ENCODE data around the gene KCND3. TPM values are rescaled to one million over a fixed set of nuclear protein-coding genes. Genes with fewer than 3 reads are reported as not detected.

Gene KCND3
- total RNA-seq, 1 donor = 0.31 TPM

DNA sequence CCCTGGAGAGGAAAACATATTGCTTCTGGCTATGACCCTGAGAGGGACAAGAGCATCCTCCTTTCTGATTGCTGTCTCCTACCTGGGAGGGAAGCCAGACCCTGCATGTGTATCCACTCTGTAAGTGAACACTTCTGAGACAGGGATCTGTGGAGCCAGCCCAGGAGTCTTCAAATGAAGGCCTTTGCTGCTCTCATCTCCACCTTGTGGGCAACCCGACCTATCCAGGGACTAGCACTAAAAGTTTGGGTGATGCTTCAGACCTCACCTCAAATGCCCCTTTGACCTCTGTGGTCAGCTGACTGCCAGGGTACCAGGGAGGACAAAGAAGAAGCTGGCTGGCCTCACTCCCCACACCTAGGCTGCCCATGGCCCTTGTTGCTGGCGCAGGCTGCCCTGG, 64.7 kb downstream of the KCND3 start:
- H3K9me3 ChIP-seq (ENCODE audit: low read depth, low read length) = no peaks in the 10 kb centered on the region
- no peak overlapping the region for H3K4me3 ChIP-seq (ENCODE audit: low read length)
- no peaks in the 10 kb centered on the region for H3K4me1 ChIP-seq (ENCODE audit: insufficient read depth, low read length)
- H3K27me3 ChIP-seq (ENCODE audit: insufficient read depth, low read length) = no peaks in the 10 kb centered on the region

DNA sequence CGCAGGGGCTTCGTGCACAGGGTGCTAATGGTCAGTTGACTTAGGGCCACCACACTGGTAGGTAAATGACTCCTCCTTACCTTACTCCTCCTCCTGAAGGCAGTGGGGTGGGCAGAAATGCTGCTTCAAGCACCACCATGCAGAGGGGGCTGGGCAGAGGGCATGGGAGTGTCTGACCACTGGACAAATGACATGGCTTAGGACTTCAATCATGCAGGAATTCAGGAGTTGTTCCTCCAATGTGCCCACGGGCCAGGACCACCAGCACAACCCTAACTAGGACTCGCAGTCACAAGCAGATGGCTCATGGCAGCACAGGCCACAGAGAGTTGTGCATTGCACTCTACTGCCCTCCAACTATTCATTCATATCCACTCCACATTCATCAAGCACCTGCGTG, 65.7 kb downstream of the KCND3 start:
- H3K4me3 ChIP-seq (ENCODE audit: low read length) = no peak overlapping the region
- H3K27me3 ChIP-seq (ENCODE audit: insufficient read depth, low read length) = no peaks in the 10 kb centered on the region
- no peaks in the 10 kb centered on the region for H3K9me3 ChIP-seq (ENCODE audit: low read depth, low read length)
- no peaks in the 10 kb centered on the region for H3K4me1 ChIP-seq (ENCODE audit: insufficient read depth, low read length)

DNA sequence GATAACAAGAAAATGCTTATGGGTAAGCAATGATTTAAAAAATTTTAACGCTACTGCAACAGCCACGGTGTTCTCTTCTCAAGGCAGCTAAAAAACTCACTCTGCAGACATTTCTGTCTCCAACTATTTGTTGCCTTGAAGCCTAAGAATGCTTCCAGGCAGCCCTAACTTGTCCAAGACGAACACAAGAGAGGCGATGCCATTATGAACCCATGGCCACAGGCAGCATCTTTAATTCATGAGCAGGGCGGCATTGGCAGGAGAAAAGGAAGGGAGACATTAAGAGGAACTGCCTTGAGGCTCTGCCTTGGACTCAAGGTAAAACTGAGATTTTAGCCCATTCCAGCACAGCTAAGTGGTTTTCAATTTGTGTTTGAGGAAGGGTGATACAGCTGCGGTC, 67.5 kb downstream of the KCND3 start:
- Histone ChIP-seq H3K4me3 (ENCODE audit: low read length) (no peak overlapping the region), H3K9me3 (ENCODE audit: low read depth, low read length) (no peaks in the 10 kb centered on the region), H3K27me3 (ENCODE audit: insufficient read depth, low read length) (peaks cover 2% of the 10 kb centered on the region), H3K4me1 (ENCODE audit: insufficient read depth, low read length) (no peaks in the 10 kb centered on the region)

DNA sequence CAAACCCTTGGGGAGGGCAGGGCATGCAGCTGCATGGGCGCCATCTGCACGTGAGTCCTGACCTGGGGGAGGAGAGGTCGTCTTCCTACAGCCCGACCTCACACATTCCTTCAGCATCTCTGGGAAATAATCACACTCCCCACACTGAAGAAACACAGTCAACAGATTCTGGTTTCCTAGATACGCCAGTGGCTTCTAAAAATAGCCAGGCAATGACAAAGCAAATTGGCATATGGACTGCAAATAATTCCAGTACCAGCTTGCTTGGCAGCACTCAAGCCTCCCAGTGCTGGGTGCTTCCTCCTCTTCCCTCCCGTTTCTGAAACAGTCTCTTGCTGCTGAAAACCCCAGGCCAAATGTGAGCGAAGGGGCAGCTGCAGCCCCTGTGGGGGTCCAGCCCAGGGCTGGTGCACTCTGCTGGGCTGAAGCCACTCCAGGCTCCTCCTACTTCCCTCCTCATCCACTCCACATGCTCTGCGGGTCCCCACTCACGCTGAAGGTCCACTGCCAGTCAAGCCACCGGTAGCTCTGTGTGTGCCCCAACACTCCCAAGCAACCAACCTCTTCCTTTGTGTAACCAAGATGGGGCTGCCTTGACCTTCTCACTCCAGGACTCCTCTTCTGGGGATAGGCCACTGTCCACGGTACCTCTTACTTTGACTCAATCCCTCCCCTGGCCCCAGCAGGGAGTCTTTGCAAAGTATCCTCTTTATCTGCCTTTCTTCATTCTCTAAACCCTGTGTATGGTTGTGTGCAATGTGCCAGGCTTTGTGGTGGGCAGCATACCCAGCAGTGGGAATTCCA, 69.0 kb downstream of the KCND3 start:
- Histone ChIP-seq H3K27me3 (ENCODE audit: insufficient read depth, low read length) (peaks cover 2% of the 10 kb centered on the region), H3K4me1 (ENCODE audit: insufficient read depth, low read length) (no peaks in the 10 kb centered on the region), H3K9me3 (ENCODE audit: low read depth, low read length) (no peaks in the 10 kb centered on the region), H3K4me3 (ENCODE audit: low read length) (no peak overlapping the region)

- Histone ChIP-seq H3K27me3 (ENCODE audit: insufficient read depth, low read length) (peaks cover 8% of the 10 kb centered on the region), H3K9me3 (ENCODE audit: low read depth, low read length) (no peaks in the 10 kb centered on the region)
Observed at GRCh38 chr1:111911776-111912515, 77.5 kb downstream of the KCND3 start.

GRCh38 chr1:111911061-111911460, 78.4 kb downstream of the KCND3 start:
- Histone ChIP-seq H3K4me1 (ENCODE audit: insufficient read depth, low read length) (no peaks in the 10 kb centered on the region), H3K9me3 (ENCODE audit: low read depth, low read length) (no peaks in the 10 kb centered on the region), H3K27me3 (ENCODE audit: insufficient read depth, low read length) (peaks cover 8% of the 10 kb centered on the region), H3K4me3 (ENCODE audit: low read length) (no peak overlapping the region)

More at GRCh38 chr1:111911776-111912515, 77.5 kb downstream of the KCND3 start:
- Histone ChIP-seq H3K4me1 (ENCODE audit: insufficient read depth, low read length) (no peaks in the 10 kb centered on the region), H3K4me3 (ENCODE audit: low read length) (no peak overlapping the region)

- Histone ChIP-seq H3K9me3 (ENCODE audit: low read depth, low read length) (no peaks in the 10 kb centered on the region), H3K4me3 (ENCODE audit: low read length) (no peak overlapping the region), H3K4me1 (ENCODE audit: insufficient read depth, low read length) (no peaks in the 10 kb centered on the region), H3K27me3 (ENCODE audit: insufficient read depth, low read length) (peaks cover 8% of the 10 kb centered on the region)
Observed at GRCh38 chr1:111909030-111909429, 80.4 kb downstream of the KCND3 start.

DNA sequence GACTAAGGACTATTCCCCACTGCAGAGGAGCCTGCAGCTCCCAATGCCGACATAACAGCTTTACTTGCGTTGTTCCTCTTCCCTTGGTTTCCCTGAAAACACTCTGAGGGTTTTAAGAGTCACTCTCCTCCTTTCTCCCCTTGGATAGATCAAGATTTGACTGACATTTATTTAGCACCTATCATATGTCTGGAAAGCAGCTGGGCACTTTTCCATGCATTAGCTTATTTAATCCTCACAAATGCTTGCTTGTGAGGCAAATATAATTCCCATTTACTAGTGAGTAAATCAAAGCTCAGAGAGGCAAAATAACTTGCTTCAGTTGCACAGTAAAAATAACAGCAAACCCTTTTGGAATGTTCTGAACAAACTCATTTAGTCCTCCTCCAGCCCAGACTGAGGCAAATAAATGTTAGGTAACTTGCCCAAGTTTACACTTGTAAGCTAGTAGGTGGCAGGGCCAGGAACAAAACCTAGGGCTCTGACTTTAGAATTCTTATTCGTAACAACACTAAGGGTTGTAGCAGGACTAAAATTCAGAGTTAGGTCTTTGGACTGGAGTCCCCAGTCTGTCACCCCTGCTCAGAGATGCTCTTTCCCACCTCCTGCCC, 81.4 kb downstream of the KCND3 start:
- Histone ChIP-seq H3K4me3 (ENCODE audit: low read length) (no peak overlapping the region), H3K9me3 (ENCODE audit: low read depth, low read length) (no peaks in the 10 kb centered on the region), H3K27me3 (ENCODE audit: insufficient read depth, low read length) (peaks cover 8% of the 10 kb centered on the region), H3K4me1 (ENCODE audit: insufficient read depth, low read length) (no peaks in the 10 kb centered on the region)

GRCh38 chr1:111907321-111907720, 82.1 kb downstream of the KCND3 start:
- Histone ChIP-seq H3K27me3 (ENCODE audit: insufficient read depth, low read length) (peaks cover 8% of the 10 kb centered on the region), H3K4me1 (ENCODE audit: insufficient read depth, low read length) (no peaks in the 10 kb centered on the region), H3K4me3 (ENCODE audit: low read length) (no peak overlapping the region), H3K9me3 (ENCODE audit: low read depth, low read length) (no peaks in the 10 kb centered on the region)

- peaks cover 6% of the 10 kb centered on the region for H3K27me3 ChIP-seq (ENCODE audit: insufficient read depth, low read length)
- H3K9me3 ChIP-seq (ENCODE audit: low read depth, low read length) = no peaks in the 10 kb centered on the region
- no peaks in the 10 kb centered on the region for H3K4me1 ChIP-seq (ENCODE audit: insufficient read depth, low read length)
- no peak overlapping the region for H3K4me3 ChIP-seq (ENCODE audit: low read length)
Observed at GRCh38 chr1:111906816-111907215, 82.7 kb downstream of the KCND3 start.

DNA sequence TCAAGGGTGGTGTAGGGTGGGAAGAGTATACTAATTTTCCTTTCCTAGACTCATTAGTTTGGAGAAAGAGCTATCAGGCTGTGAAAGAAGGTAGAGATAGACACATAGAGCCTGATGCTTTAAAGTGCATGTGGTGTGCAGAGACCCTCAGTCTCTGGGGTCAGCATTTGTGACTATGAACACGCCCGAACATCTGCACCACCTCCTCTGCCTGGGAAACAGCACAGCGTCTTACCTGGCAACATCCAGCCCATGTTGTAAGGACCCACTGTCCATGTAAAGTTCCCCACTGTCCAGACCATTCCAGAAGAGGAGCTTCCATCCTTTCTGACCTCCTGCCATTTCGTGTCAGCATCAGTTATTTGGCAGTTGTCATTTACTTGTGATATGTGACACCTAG, 83.4 kb downstream of the KCND3 start:
- H3K4me1 ChIP-seq (ENCODE audit: insufficient read depth, low read length) = no peaks in the 10 kb centered on the region
- H3K9me3 ChIP-seq (ENCODE audit: low read depth, low read length) = no peaks in the 10 kb centered on the region
- peaks cover 6% of the 10 kb centered on the region for H3K27me3 ChIP-seq (ENCODE audit: insufficient read depth, low read length)
- H3K4me3 ChIP-seq (ENCODE audit: low read length) = no peak overlapping the region

GRCh38 chr1:111904478-111905218, 84.8 kb downstream of the KCND3 start:
- Histone ChIP-seq H3K9me3 (ENCODE audit: low read depth, low read length) (no peaks in the 10 kb centered on the region), H3K27me3 (ENCODE audit: insufficient read depth, low read length) (peaks cover 6% of the 10 kb centered on the region), H3K4me1 (ENCODE audit: insufficient read depth, low read length) (no peaks in the 10 kb centered on the region), H3K4me3 (ENCODE audit: low read length) (no peak overlapping the region)

DNA sequence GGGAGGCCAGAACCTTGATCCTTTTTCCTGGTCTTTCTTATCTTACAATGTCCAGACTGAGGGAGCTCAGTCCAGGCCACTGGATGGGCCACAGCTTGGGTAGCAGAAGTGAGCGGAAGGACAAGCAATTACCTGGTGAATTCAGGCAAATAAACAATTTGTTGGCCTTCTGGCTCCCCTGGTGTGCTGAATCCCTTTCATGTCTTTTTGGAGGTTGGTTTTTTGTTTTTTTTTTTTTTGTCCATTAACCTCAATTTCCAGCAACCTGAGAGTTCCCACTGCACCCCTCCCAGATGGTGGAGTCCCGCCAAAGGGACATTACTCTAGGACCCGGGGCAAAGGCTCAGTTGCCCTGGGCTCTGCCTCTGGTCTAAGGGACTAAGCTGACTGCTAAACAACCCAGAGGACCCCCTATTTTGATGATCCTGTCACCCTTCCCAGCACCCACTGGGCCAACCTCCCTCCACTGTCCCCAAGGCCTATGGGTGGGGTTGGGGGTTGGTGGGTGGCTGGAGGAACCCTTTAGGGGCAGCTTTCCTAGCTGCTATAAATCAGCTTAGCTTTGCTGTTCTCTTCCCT, 85.5 kb downstream of the KCND3 start:
- H3K27me3 ChIP-seq (ENCODE audit: insufficient read depth, low read length) = peaks cover 6% of the 10 kb centered on the region
- H3K4me1 ChIP-seq (ENCODE audit: insufficient read depth, low read length) = no peaks in the 10 kb centered on the region
- H3K9me3 ChIP-seq (ENCODE audit: low read depth, low read length) = no peaks in the 10 kb centered on the region
- no peak overlapping the region for H3K4me3 ChIP-seq (ENCODE audit: low read length)

GRCh38 chr1:111903148-111903870, 86.2 kb downstream of the KCND3 start:
- peaks cover 6% of the 10 kb centered on the region for H3K27me3 ChIP-seq (ENCODE audit: insufficient read depth, low read length)
- H3K9me3 ChIP-seq (ENCODE audit: low read depth, low read length) = no peaks in the 10 kb centered on the region
- H3K4me1 ChIP-seq (ENCODE audit: insufficient read depth, low read length) = no peaks in the 10 kb centered on the region
- H3K4me3 ChIP-seq (ENCODE audit: low read length) = no peak overlapping the region

Data from mononuclear cell (primary cell).